SKM-1 treated with dmso at 0.1 percent for 144 hours (cell line): ENCODE measurements around the gene PGD.
"Not testable (repeated sequence)": the region's sequence is repeated elsewhere in the genome, so short reads cannot be mapped to it uniquely, and the experiment has no call there.

Experiments
- DNase-seq: peaks from one replicate; lab custom pipeline; 2025; ENCODE audit not compliant: unreplicated experiment; lab: John Stamatoyannopoulos, UW

PGD gene

DNA sequence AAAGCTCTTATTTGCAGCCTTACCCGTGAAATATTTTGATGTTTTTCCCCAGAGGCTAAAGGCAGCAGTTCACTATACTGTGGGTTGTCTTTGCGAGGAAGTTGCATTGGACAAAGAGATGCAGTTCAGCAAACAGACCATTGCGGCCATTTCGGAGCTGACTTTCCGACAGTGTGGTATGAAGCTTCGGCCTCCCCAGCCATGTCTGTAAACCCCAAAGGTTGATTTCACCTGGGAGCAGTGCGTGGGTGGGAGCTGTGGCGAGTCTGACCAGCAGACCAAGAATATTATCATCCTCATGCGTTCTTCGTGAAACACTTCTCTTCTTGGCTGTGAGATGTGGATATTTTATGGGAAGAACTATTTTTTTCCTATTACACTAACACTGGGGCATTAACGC lies 34.9 kb downstream of the PGD start:
- no peak for DNase-seq

- no peak for DNase-seq
Measured at GRCh38 chr1:10434590-10434989, 35.7 kb downstream of the PGD start.

GRCh38 chr1:10437052-10437451 lies 38.2 kb downstream of the PGD start:
- no peak for DNase-seq

DNA sequence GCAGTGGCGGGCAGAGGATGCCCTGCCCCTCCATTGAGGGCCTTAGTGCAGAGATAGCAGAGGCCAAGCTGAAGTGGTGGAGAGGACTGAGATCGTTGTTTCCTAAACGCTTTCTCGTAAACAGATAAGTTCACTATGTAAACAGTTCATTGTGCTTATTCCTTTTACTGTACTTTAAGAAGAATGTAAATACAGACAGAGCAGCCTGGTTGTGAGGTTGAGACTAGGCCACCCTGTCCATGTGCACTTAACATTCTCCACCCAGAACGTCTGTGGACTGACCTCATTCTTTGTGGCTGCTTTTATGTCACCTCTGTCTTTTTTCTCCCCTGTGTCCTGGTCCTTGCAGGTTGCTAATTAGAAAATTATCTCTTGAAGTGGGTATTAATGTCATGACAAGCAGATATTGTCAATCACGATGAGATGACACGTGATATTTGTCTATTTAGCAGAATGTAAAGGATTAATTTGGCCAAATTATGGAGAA lies 39.9 kb downstream of the PGD start:
- DNase-seq: no peak

DNA sequence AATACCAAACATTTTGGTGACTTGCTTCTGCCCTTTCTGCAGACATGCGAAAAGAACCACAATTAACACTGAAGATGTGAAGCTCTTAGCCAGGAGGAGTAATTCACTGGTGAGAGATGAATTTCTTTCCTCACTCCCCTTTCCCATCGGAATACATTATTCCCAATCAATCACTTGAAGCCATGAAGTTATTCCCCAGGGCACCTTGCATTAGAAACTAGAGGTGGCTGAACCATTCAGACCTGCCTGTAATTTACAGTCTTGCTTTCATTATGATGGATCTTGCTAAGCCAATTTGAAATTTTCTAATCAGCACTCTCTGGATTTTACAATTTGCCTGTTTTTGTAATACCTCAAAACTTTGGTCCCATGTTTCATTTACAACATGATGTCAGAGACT lies 41.4 kb downstream of the PGD start:
- no peak for DNase-seq

- no peak for DNase-seq
Measured at GRCh38 chr1:10440794-10441193, 41.9 kb downstream of the PGD start.

- no peak for DNase-seq
Measured at GRCh38 chr1:10444248-10444647, 45.4 kb downstream of the PGD start.

- no peak for DNase-seq
Measured at GRCh38 chr1:10444795-10445397, 46.0 kb downstream of the PGD start.

DNA sequence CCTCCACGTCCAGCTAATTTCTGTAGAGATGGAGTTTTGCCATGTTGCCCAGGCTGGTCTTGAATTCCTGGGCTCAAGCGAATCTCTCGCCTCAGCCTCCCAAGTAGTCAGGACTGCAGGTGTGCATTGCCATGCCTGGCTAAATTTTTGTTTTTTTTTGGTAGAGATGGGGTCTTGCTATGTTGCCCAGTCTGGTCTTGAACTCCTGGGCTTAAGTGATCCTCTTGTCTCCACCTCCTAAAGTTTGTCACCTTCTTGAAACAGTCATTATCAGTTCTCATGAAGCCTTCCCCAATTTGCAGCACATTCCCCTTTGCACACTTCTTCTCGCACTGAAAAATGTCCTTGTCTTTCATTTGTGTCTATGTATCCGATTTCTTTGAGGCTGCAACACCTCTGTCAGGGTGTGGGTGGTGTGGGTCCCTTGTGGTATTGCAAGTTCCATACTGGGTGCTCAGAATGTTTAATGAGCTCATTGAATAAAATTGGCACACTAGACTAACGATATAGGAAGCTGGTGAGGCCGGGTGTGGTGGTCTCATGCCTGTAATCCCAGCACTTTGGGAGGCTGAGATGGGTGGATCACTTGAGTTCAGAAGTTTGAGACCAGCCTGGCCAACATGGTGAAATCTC lies 48.0 kb downstream of the PGD start:
- no peak for DNase-seq

DNA sequence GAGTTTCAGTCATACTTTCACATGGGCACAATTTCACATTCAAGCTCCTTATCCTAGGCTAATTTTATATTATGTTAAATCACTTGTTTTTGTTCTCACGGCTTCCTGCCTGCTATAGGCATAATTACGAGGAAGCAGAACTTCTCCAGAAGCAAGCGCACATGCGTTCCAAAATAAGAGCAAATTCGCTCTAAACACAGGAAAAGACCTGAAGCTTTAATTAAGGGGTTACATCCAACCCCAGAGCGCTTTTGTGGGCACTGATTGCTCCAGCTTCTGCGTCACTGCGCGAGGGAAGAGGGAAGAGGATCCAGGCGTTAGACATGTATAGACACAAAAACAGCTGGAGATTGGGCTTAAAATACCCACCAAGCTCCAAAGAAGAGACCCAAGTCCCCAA lies 50.9 kb downstream of the PGD start, which contains the start of gene CORT:
Gene CORT (plus strand): TSS at position 281 of the 400 bp plus-strand sequence. CDS start 193 bp downstream, outside the sequence.
- DNase-seq: no peak

GRCh38 chr1:10450156-10450814 lies 51.4 kb downstream of the PGD start:
- no peak for DNase-seq

GRCh38 chr1:10450836-10451235 lies 52.0 kb downstream of the PGD start:
- no peak for DNase-seq

GRCh38 chr1:10451287-10451686 lies 52.4 kb downstream of the PGD start:
- no peak for DNase-seq

GRCh38 chr1:10456048-10456447 lies 57.2 kb downstream of the PGD start:
- DNase-seq: no peak

GRCh38 chr1:10456661-10457060 lies 57.8 kb downstream of the PGD start:
- DNase-seq: no peak

GRCh38 chr1:10457462-10457861 lies 58.6 kb downstream of the PGD start:
- not testable (repeated sequence) for DNase-seq

- DNase-seq: no peak
Measured at GRCh38 chr1:10457875-10458274, 59.0 kb downstream of the PGD start.

- no peak for DNase-seq
Measured at GRCh38 chr1:10459184-10459583, 60.3 kb downstream of the PGD start.

DNA sequence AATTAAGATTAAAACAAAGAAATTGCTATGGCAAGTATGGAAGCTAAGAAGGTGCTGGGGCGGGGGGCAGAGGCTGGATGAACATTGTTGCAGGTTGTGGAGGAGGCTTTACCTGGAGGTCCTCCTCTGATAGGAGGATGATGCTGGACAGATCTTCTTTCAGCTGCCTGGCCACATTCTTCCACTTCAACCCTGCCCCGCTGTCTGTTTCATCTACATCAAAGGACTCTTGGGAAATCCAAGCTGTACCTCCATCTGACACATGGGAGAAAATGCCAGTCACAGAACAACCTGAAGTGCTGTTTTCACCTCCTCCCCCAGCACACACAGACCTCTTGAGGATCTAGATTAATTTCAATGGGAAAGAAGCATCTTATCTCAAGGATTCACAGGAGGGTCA lies 68.2 kb downstream of the PGD start:
- DNase-seq: no peak

DNA sequence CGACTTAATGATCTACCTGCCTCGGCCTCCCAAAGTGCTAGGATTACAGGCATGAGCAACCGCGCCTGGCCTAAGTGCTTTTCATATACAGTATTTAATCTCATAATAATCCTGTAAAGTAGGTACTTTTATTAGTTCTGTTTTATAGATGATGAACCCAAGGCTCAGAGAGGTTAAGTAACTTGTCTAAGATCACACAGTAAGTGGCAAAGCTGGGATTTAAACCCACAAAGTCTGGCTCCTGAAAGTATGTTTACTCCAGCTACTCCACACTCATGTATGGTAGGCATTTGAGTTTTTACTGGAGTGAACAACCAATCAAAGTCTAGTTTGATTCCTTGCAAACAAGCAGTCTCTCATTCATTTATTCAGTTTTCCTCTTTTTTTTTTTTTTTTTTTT lies 71.2 kb downstream of the PGD start:
- no peak for DNase-seq
